GM19455 (cell line): ENCODE measurements around the gene SKIC8.
"Not testable (repeated sequence)": the region's sequence is repeated elsewhere in the genome, so short reads cannot be mapped to it uniquely, and the experiment has no call there.

Experiments
- ATAC-seq: cut with Tn5 transposase; IDR thresholded peaks from one replicate; pipeline ENCODE4 v1.9.1; 2021; ENCODE audit not compliant: unreplicated experiment

The SKIC8 gene

DNA sequence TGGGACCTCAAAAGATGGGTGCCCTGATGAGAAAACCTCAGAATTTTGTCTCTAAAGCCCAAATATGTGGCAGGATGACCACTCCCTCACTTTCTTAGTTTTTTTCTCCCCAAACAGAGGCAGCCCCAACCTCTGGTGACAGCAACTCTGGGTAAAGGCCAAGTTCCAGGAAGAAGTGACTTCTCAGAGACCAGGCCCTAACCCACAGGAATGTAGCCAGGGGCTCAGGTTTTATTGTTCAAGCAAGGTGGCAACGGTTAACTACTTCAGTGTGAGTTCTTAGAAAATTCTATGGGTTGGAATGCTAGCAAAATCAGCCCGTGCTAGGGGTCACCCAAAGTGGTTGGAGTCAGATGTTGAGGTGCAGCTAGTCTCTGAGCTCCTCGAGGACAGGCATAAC lies 40.2 kb downstream of the SKIC8 start:
- ATAC-seq, result no peak

GRCh38 chr15:78257681-78258080 lies 41.7 kb downstream of the SKIC8 start:
- ATAC-seq, result no peak

- ATAC-seq, result no peak
Measured at GRCh38 chr15:78256044-78256437, 43.4 kb downstream of the SKIC8 start.

DNA sequence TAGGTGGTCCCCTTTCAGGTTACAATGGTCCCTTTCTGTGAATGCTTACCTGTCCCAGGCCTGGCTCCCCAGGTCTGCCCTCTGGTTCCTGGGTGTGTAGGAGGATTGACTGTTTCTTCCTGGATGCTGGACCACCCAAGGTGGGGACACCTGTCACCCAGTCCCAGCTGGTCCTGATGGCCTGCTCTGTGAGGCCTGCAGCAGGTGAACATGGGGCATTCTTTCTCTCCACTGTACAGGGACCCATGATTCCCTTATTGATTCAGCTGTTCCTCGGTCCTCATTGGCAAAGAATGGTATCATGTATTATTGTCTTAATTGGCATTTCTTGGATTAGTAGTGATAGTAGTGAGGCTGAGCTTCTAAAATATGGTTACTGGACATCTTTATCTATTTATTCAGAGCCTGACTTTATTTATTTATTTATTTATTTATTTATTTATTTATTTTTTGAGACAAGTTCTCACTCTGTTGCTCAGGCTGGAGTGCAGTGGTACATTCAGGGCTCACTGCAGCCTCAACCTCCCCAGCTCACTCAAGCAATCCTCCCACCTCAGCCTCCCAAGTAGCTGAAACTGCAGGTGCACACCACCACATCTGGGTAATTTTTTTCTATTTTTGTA lies 43.9 kb downstream of the SKIC8 start:
- ATAC-seq, result no peak

DNA sequence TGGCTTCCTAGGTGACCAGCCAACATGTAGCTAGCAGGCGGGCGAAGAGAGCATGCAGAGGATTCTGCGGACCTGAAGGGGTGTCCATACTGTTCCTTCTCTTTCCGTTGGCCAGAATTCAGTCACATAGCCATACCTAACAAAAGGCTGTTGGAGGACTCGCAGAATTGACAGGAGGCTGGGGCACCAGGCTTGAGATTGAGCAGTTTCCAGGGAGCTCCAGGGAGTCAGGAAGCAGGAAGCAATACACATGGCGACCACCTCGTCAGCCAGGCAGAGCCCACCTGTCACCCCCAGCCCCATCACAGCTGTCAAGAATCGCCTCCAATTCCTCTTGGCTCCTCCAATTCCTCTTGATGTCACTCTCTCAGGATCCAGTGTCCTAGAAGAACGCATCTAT lies 48.3 kb downstream of the SKIC8 start:
- ATAC-seq, result no peak

- no peak for ATAC-seq
Measured at GRCh38 chr15:78249131-78249530, 50.3 kb downstream of the SKIC8 start.

- ATAC-seq, result no peak
Measured at GRCh38 chr15:78247911-78248310, 51.5 kb downstream of the SKIC8 start.

GRCh38 chr15:78245976-78246620 lies 53.3 kb downstream of the SKIC8 start:
- not testable (repeated sequence) for ATAC-seq

DNA sequence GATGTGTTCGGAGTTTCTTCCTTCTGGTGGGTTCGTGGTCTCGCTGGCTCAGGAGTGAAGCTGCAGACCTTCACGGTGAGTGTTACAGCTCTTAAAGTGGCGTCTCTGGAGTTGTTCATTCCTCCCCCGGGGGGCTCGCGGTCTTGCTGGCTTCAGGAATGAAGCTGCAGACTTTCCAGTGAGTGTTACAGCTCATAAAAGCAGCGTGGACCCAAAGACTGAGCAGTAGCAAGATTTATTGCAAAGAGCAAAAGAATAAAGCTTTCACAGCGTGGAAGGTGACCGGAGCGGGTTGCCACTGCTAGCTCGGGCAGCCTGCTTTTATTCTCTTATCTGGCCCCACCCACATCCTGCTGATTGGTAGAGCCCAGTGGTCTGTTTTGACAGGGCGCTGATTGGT lies 54.0 kb downstream of the SKIC8 start:
- not testable (repeated sequence) for ATAC-seq

GRCh38 chr15:78244893-78245292 lies 54.5 kb downstream of the SKIC8 start:
- no peak for ATAC-seq

GRCh38 chr15:78244101-78244500 lies 55.3 kb downstream of the SKIC8 start:
- ATAC-seq, result no peak

DNA sequence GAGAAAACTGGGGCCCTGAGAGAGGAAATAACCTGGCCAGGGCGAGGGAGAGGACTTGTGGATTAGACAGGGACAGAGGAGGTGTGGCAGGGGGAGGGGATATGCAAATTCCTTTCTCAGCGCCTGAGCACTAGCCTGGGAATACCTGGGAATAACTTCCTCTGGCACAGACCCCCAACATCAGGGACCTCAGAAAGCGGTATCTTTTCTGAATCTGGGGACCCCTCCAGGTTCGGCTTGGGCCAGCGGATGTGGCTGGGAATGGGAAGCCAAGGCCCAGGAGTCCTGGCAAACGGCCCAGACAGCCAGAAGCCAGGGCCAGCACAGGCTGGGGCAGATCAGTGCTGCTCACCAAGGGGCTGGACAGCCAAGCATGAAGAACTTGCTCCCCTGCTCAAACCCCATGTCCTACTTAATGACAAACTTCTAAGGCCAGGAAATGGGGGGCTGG lies 55.9 kb downstream of the SKIC8 start:
- no peak for ATAC-seq

- no peak for ATAC-seq
Measured at GRCh38 chr15:78243058-78243457, 56.4 kb downstream of the SKIC8 start.

DNA sequence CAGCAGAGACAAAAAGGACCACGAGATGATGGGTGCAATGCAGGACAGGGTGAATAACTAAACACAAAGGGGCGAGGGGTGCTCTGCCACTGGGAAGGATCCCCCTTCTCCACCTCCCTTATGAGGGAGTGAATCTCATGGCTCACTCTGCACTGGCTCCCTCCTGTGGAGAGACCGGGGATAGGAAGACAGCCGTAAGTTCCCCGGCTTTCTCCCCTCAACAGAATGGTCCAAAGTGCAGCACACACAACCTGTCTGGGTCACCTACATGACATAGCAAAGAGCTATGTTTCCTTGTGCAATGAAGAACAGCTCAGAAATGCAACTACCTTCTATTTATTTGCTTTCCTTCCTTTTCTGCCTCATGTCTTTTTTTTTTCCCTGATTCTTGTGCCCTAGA lies 57.3 kb downstream of the SKIC8 start:
- ATAC-seq, result no peak

DNA sequence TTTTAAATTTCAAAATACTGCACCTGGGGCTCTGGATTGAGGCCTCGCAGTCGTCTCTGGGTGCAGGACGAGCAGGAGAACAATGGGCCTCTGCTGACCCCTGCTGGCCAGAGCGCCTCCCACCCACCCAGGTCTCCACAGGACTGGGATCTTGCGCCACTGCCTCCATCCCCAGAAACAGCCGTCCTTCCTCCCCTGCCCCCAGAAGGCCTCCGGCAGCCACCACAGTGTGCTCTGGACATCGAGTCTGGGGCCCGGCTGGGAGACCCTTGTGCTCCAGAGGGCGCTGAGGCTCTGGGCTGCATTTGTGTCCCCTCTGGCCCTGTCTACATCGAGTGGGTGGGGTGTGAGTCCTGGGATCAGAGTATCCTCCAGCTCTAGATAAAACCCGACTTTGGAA lies 58.4 kb downstream of the SKIC8 start:
- ATAC-seq, result no peak

- ATAC-seq, result no peak
Measured at GRCh38 chr15:78239811-78240210, 59.6 kb downstream of the SKIC8 start.

- no peak for ATAC-seq
Measured at GRCh38 chr15:78237146-78237545, 62.3 kb downstream of the SKIC8 start.

- ATAC-seq, result no peak
Measured at GRCh38 chr15:78236491-78236890, 62.9 kb downstream of the SKIC8 start.

DNA sequence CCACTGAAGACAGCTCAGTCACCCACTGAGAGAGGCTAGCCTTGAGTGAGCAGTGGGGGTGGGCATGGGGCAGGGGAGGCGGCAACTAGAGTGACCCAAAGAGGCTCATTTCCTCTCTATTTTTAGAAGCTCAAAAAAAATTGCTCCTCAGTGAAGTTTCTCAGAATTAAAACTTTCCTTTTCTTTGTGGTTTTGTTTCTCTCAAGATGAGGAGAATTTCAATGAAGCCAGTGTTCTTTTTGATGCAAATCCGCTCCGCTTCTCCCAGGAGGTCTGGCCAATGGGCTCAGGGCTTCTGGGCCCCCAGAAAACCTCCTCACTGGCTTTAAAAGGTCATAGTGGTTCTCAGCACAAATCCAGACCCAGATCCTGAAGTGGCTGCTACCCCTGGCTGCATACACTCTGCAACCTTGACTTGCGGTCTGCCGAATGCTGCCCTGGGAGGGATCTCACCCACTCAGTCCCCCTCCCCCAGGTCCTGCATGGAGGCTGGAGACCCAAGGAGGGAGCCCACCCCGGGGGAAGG lies 64.8 kb downstream of the SKIC8 start, which contains the start of gene ACSBG1:
Gene ACSBG1 (minus strand): TSS at position 51 of the 526 bp plus-strand sequence. CDS start 64 bp downstream, outside the sequence.
- ATAC-seq, result no peak

DNA sequence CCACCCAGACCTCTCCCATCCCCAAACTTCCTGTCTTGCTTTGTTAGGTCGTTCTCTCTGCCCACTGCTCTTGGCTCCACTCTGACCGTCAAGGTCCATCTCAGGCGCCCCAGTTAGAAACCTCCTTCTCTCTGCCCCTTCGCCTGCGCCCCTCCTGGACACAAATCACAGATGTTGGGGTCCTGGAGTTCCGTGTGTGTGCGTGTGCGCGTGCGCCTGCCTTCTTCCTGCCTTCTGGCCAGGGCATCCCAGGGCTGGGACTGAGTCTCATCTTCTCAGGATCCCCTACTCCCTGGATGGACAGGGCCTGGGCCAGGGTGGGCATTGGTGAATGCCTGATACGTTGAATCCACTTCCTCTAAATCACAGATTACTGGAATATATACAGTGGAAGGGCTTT lies 65.9 kb downstream of the SKIC8 start:
- ATAC-seq, result no peak
